Measurements from ENCODE around the gene PDPN.
A peak's percentile ranks its signal among the peaks of the same experiment; 100 is the strongest.

PDPN gene

GRCh38 chr1:13541435-13542215, 42.0 kb upstream of the PDPN start:
- no peak for TF ChIP-seq CTCF (IDR thresholded peaks at IDR 0.05; ENCODE audit: extremely low read depth, insufficient read depth, missing control alignments)
- DNase-seq (ENCODE audit: low spot score): no peak
- in situ Hi-C loops (cut with MboI; ENCODE audit: low pct_unique_long_range_greater_than_20kb, low sequenced_read_pairs, unreplicated experiment): no loop called here

GRCh38 chr1:13543451-13544220, 40.0 kb upstream of the PDPN start:
- TF ChIP-seq CTCF (IDR thresholded peaks at IDR 0.05; ENCODE audit: extremely low read depth, insufficient read depth, missing control alignments): peak; percentile 25
- DNase-seq (ENCODE audit: low spot score): no peak
- in situ Hi-C loops (cut with MboI; ENCODE audit: low pct_unique_long_range_greater_than_20kb, low sequenced_read_pairs, unreplicated experiment): no loop called here

GRCh38 chr1:13544221-13544556, 39.4 kb upstream of the PDPN start:
- no peak for TF ChIP-seq CTCF (IDR thresholded peaks at IDR 0.05; ENCODE audit: extremely low read depth, insufficient read depth, missing control alignments)
- DNase-seq (ENCODE audit: low spot score): no peak
- in situ Hi-C loops (cut with MboI; ENCODE audit: low pct_unique_long_range_greater_than_20kb, low sequenced_read_pairs, unreplicated experiment): no loop called here

GRCh38 chr1:13546791-13547190, 36.8 kb upstream of the PDPN start:
- DNase-seq (ENCODE audit: low spot score): no peak
- no peak for TF ChIP-seq CTCF (IDR thresholded peaks at IDR 0.05; ENCODE audit: extremely low read depth, insufficient read depth, missing control alignments)
- in situ Hi-C loops (cut with MboI; ENCODE audit: low pct_unique_long_range_greater_than_20kb, low sequenced_read_pairs, unreplicated experiment): no loop called here

- in situ Hi-C loops (cut with MboI; ENCODE audit: low pct_unique_long_range_greater_than_20kb, low sequenced_read_pairs, unreplicated experiment): no loop called here
- no peak for DNase-seq (ENCODE audit: low spot score)
- TF ChIP-seq CTCF (IDR thresholded peaks at IDR 0.05; ENCODE audit: extremely low read depth, insufficient read depth, missing control alignments): no peak
These were observed 35.4 kb upstream of the PDPN start for GRCh38 chr1:13548281-13548680.

GRCh38 chr1:13549021-13549420, 34.6 kb upstream of the PDPN start:
- DNase-seq (ENCODE audit: low spot score): no peak
- no peak for TF ChIP-seq CTCF (IDR thresholded peaks at IDR 0.05; ENCODE audit: extremely low read depth, insufficient read depth, missing control alignments)
- in situ Hi-C loops (cut with MboI; ENCODE audit: low pct_unique_long_range_greater_than_20kb, low sequenced_read_pairs, unreplicated experiment): no loop called here

All from GM13977 (cell line).